H1 (cell line): ENCODE measurements around the gene KIF25. TPM values are rescaled to one million over a fixed set of nuclear protein-coding genes. Genes with fewer than 3 reads are reported as not detected.

Experiments used
- CTCF ChIA-PET: fragments of 300-600 bp; sonication (Branson Sonifier 250); formaldehyde crosslinking; loops from one replicate; lab custom pipeline; 2021; ENCODE audit not compliant: partially characterized antibody; lab: Charles Lee
- POLR2A ChIA-PET: fragments of 300-600 bp; sonication (Branson Sonifier 250); formaldehyde crosslinking; loops from one replicate; lab custom pipeline; 2021; ENCODE audit warnings: inconsistent platforms; ENCODE audit not compliant: partially characterized antibody; lab: Charles Lee
- DNase-seq, 2 experiments: peaks; one replicate each; pipeline versions ENCODE4 v3.0.0 to v3.0.0-alpha.2; 2010 to 2022; ENCODE audit warnings: low spot score in 2 of 2, low read depth in 1 of 2, mixed read lengths in 1 of 2
- FAIRE-seq: peaks from 2 replicates; lab custom pipeline; 2011; peaks lifted over from hg19 to GRCh38; lab: Jason Lieb, UNC
- H2AFZ ChIP-seq: 2 replicates; pipeline ENCODE4 v1.8.1; 2012; ENCODE audit warnings: low read length, inconsistent platforms
- H2AK5ac ChIP-seq: 2 replicates; pipeline ENCODE4 v1.6.1; 2013; ENCODE audit warnings: low read depth, low read length
- H2BK120ac ChIP-seq: replicated peaks from 2 replicates; pipeline ENCODE3; 2013; ENCODE audit warnings: low read depth, low read length, inconsistent platforms
- H2BK12ac ChIP-seq: 2 replicates; pipeline ENCODE4 v1.6.1; 2013; ENCODE audit warnings: low read depth, low read length
- H2BK15ac ChIP-seq: 2 replicates; pipeline ENCODE4 v1.6.1; 2013; ENCODE audit warnings: low read length
- H2BK20ac ChIP-seq: 2 replicates; pipeline ENCODE4 v1.6.1; 2013; ENCODE audit warnings: low read length
- H2BK5ac ChIP-seq: 2 replicates; pipeline ENCODE4 v1.6.1; 2013; ENCODE audit warnings: low read depth, low read length
- H3K14ac ChIP-seq: 2 replicates; pipeline ENCODE4 v1.6.1; 2013; ENCODE audit warnings: inconsistent platforms; ENCODE audit not compliant: insufficient read length
- H3K18ac ChIP-seq: 2 replicates; pipeline ENCODE4 v1.6.1; 2013; ENCODE audit warnings: low read length; ENCODE audit errors: extremely low read depth
- H3K23ac ChIP-seq: 2 replicates; pipeline ENCODE4 v1.6.1; 2013; ENCODE audit warnings: inconsistent platforms; ENCODE audit not compliant: insufficient read length
- H3K23me2 ChIP-seq: 2 replicates; pipeline ENCODE4 v1.6.1; 2013; ENCODE audit warnings: low read depth, low read length
- H3K27ac ChIP-seq: 2 replicates; pipeline ENCODE4 v1.6.1; 2011; ENCODE audit warnings: low read depth, low read length, inconsistent platforms
- H3K27me3 ChIP-seq, 4 experiments: replicated peaks in 1 of 4; 1 replicate in 1 of 4; 2 replicates in 3 of 4; pipeline versions ENCODE4 v1.6.1 to v1.8.1; 2011 to 2013; ENCODE audit warnings: low read length in 3 of 4, mild to moderate bottlenecking in 3 of 4, inconsistent platforms in 2 of 4, mixed read lengths in 2 of 4, moderate library complexity in 1 of 4; ENCODE audit not compliant: control insufficient read depth in 3 of 4, insufficient read depth in 3 of 4; ENCODE audit errors: extremely low read depth in 1 of 4
- H3K36me3 ChIP-seq, 4 experiments: 2 replicates each; pipeline versions ENCODE4 v1.6.1 to v1.8.1; 2011 to 2013; ENCODE audit warnings: mild to moderate bottlenecking in 4 of 4, low read length in 3 of 4, moderate library complexity in 2 of 4, control low read depth in 1 of 4, inconsistent platforms in 1 of 4; ENCODE audit not compliant: insufficient read depth in 4 of 4, control insufficient read depth in 2 of 4
- H3K4ac ChIP-seq: replicated peaks from 2 replicates; pipeline ENCODE3; 2013; ENCODE audit warnings: low read length, low read depth, mixed read lengths, inconsistent platforms; ENCODE audit not compliant: insufficient read length
- H3K4me1 ChIP-seq, 4 experiments: replicated peaks in 1 of 4; 1 replicate in 1 of 4; 2 replicates in 3 of 4; pipeline versions ENCODE4 v1.6.1 to v1.8.1; 2011 to 2013; ENCODE audit warnings: low read length in 3 of 4, inconsistent platforms in 2 of 4, mixed read lengths in 1 of 4; ENCODE audit not compliant: insufficient read depth in 4 of 4, control insufficient read depth in 3 of 4
- H3K4me2 ChIP-seq, 2 experiments: 2 replicates each; pipeline versions ENCODE4 v1.6.1 to v1.8.1; 2011 to 2013; ENCODE audit warnings: low read depth in 2 of 2, low read length in 2 of 2, control low read depth in 1 of 2, inconsistent platforms in 1 of 2, mild to moderate bottlenecking in 1 of 2; ENCODE audit not compliant: insufficient read depth in 1 of 2
- H3K4me3 ChIP-seq, 4 experiments: fragments of 200-600, 300-600 bp in 1 of 4; sonication (generic), shearing (Covaris generic), sonication (Bioruptor Twin) in 1 of 4; 2 replicates each; pipeline versions ENCODE4 v1.5.1 to v1.8.1; 2011 to 2016; ENCODE audit warnings: low read length in 4 of 4, low read depth in 3 of 4, control low read depth in 2 of 4, inconsistent platforms in 2 of 4, mild to moderate bottlenecking in 2 of 4, mixed read lengths in 1 of 4, moderate library complexity in 1 of 4; ENCODE audit not compliant: insufficient read depth in 2 of 4; ENCODE audit errors: extremely low read depth in 1 of 4
- H3K56ac ChIP-seq: replicated peaks from 2 replicates; pipeline ENCODE3; 2013; ENCODE audit warnings: low read depth, mild to moderate bottlenecking, mixed read lengths, low read length, inconsistent platforms; ENCODE audit not compliant: insufficient read length
- H3K79me1 ChIP-seq: 2 replicates; pipeline ENCODE4 v1.6.1; 2013; ENCODE audit warnings: low read depth, low read length, control low read depth
- H3K79me2 ChIP-seq, 2 experiments: 2 replicates each; pipeline versions ENCODE4 v1.6.1 to v1.8.1; 2012 to 2013; ENCODE audit warnings: low read length in 2 of 2, mild to moderate bottlenecking in 2 of 2, inconsistent platforms in 1 of 2; ENCODE audit not compliant: insufficient read depth in 2 of 2, control insufficient read depth in 1 of 2
- H3K9ac ChIP-seq, 4 experiments: replicated peaks in 1 of 4; 1 replicate in 1 of 4; 2 replicates in 3 of 4; pipeline versions ENCODE4 v1.6.1 to v1.8.1; 2011 to 2013; ENCODE audit warnings: low read depth in 3 of 4, low read length in 3 of 4, control low read depth in 2 of 4, mild to moderate bottlenecking in 2 of 4, moderate library complexity in 2 of 4, inconsistent platforms in 1 of 4; ENCODE audit errors: extremely low read depth in 1 of 4
- H3K9me3 ChIP-seq, 2 experiments: 2 replicates each; pipeline versions ENCODE4 v1.6.1 to v1.8.1; 2012 to 2013; ENCODE audit warnings: mild to moderate bottlenecking in 2 of 2, moderate library complexity in 2 of 2, control low read depth in 1 of 2, inconsistent platforms in 1 of 2, low read depth in 1 of 2, low read length in 1 of 2, mixed read lengths in 1 of 2; ENCODE audit not compliant: insufficient read depth in 2 of 2
- H4K20me1 ChIP-seq, 2 experiments: replicated peaks in 1 of 2; 2 replicates each; pipeline versions ENCODE3 to v1.8.1; 2011 to 2013; ENCODE audit warnings: inconsistent platforms in 2 of 2, low read length in 2 of 2, mild to moderate bottlenecking in 1 of 2; ENCODE audit not compliant: insufficient read depth in 2 of 2, control insufficient read depth in 1 of 2
- H4K5ac ChIP-seq: 2 replicates; pipeline ENCODE4 v1.6.1; 2013; ENCODE audit warnings: low read length, low read depth, mixed read lengths, inconsistent platforms; ENCODE audit not compliant: insufficient read length
- H4K8ac ChIP-seq: 2 replicates; pipeline ENCODE4 v1.8.0; 2013; ENCODE audit warnings: mild to moderate bottlenecking, moderate library complexity, low read length, inconsistent platforms; ENCODE audit not compliant: insufficient read depth; ENCODE audit errors: extremely low read depth
- H4K91ac ChIP-seq: replicated peaks from 2 replicates; pipeline ENCODE3; 2013; ENCODE audit warnings: low read length, mixed read lengths, inconsistent platforms; ENCODE audit not compliant: insufficient read length
- CTBP2 ChIP-seq: IDR thresholded peaks from 2 replicates; pipeline ENCODE4 v1.7.0; 2011; ENCODE audit warnings: borderline replicate concordance, mild to moderate bottlenecking, moderate library complexity, mixed read lengths, low read length; ENCODE audit not compliant: insufficient read depth, insufficient read length
- EP300 ChIP-seq, 2 experiments: IDR thresholded peaks; 1 replicate in 1 of 2; 2 replicates in 1 of 2; pipeline ENCODE4 v1.6.1; 2011 to 2012; ENCODE audit warnings: low read depth in 2 of 2, low read length in 2 of 2, mild to moderate bottlenecking in 2 of 2, borderline replicate concordance in 1 of 2, inconsistent platforms in 1 of 2, moderate library complexity in 1 of 2
- HDAC6 ChIP-seq: IDR thresholded peaks from one replicate; pipeline ENCODE4 v1.7.1; 2012; ENCODE audit warnings: low read depth, mild to moderate bottlenecking, inconsistent platforms, low read length, moderate library complexity
- NRF1 ChIP-seq: IDR thresholded peaks from 2 replicates; pipeline ENCODE4 v1.6.1; 2011; ENCODE audit warnings: mild to moderate bottlenecking, low read depth, low read length, improper control_type of control experiment
- RBBP5 ChIP-seq: IDR thresholded peaks from 2 replicates; pipeline ENCODE4 v1.7.1; 2012; ENCODE audit warnings: low read depth, mild to moderate bottlenecking, inconsistent platforms, low read length, moderate library complexity, borderline replicate concordance
- SP2 ChIP-seq: IDR thresholded peaks from 2 replicates; pipeline ENCODE4 v1.6.1; 2012; ENCODE audit warnings: mild to moderate bottlenecking, low read length, inconsistent platforms
- WGBS, 2 experiments: shearing (Covaris generic) in 1 of 2; methylation state at CpG; one replicate each; pipeline versions ENCODE4 v1.1.6 to v1.1.7; 2013 to 2015; ENCODE audit warnings: low lambda C conversion rate in 2 of 2, mixed read lengths in 2 of 2, inconsistent platforms in 1 of 2, low coverage in 1 of 2, missing lambda C conversion rate in 1 of 2; ENCODE audit not compliant: insufficient replicate concordance in 2 of 2, insufficient coverage in 1 of 2, insufficient read length in 1 of 2; ENCODE audit errors: extremely low coverage in 1 of 2, missing lambda C conversion rate in 1 of 2; 5-methylcytosine and 5-hydroxymethylcytosine counted together
- polyA plus RNA-seq, 7 experiments: library from polyadenylated mRNA; depleted of rRNA in 3 of 7; stranded (reverse) in 5 of 7; unstranded in 2 of 7; fragments of >200 nt in 5 of 7; fragments of 200-250 nt in 2 of 7; gene quantifications; 1 replicate in 5 of 7; 2 replicates in 1 of 7; 4 replicates in 1 of 7; pipeline versions ENCODE4 v1.2.1 to v1.2.3, GENCODE V29; 2011 to 2013; ENCODE audit warnings: missing spikeins in 2 of 7, mixed read lengths in 2 of 7
- total RNA-seq: library from RNA; stranded (reverse); fragmentation: NEBNext Ultra II Directional; extraction: Animal tissue kit (Norgen Biotek cat#: 25700); gene quantifications from 2 replicates; pipeline ENCODE4 v1.2.1, GENCODE V29; 2021
- TF ChIP-seq, protein P1 (sequence below): IDR thresholded peaks from 2 replicates; pipeline ENCODE4 v1.6.1; 2012; ENCODE audit warnings: inconsistent platforms
- TF ChIP-seq, protein P2 (sequence below): IDR thresholded peaks from 2 replicates; pipeline ENCODE4 v1.6.1; 2012; ENCODE audit warnings: low read length, inconsistent platforms
- TF ChIP-seq, protein P3 (sequence below): IDR thresholded peaks from 2 replicates; pipeline ENCODE4 v1.6.1; 2012; ENCODE audit warnings: inconsistent platforms

KIF25 gene
- total and polyA plus RNA-seq, 2 of the 8 experiments (the other 6 are each of a cell fraction or from before 2014, with no cell fraction given) = 1.5 to 2.0 TPM

DNA sequence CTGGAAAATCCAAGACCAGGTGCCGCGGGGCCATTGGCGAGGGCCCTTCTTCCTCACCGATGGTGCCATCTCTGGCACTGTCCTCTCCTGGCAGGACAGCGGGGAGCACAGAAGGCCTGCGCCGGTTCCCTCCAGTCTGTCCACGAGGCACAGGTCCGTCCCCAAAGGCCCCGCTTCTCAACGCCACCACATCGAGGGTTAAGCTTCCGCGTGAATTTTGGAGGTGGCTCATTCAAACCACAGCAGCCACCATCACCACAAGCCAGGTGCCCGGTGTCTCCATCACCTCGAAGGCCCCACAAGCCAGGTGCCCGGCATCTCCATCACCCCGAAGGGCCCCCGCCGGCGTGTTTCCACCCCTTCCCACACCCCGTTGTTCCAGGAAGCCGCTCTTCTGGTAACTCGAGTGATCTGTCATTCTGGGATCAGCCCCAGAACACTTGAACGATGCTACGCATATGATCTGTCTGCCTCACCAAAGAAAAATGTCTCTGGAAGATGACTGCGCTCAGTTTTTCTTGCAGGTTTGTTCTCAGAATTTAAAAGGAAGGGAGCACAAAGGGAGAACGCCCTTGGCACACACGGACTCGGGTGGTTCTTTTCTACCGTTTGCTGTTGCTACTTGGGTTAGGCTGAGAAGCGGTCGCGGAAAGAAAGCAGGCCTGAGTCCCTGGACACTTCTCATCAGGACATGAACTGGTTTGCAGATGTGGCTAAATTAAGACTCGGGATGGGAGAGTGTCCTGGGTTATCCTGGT lies 9.9 kb upstream of the KIF25 start:
- no peaks in the 10 kb centered on the region for H3K4me1 ChIP-seq
- FAIRE-seq (no peak), DNase-seq (peak in 1 of 2 experiments; percentile 38)
- H3K23ac ChIP-seq = no peak overlapping the region
- CTCF ChIA-PET = interaction anchor here (0.8 kb wide), 1 partner anchor 10 kb away, joined by 3 read pairs; no protein-coding TSS in a partner anchor
- no peak overlapping the region for H2BK15ac ChIP-seq
- H3K4ac ChIP-seq = no peak overlapping the region
- H3K36me3 ChIP-seq = no peaks in the 10 kb centered on the region
- H3K9me3 ChIP-seq = peaks cover 0 to 4% of the 10 kb centered on the region in 2 experiments; a peak in 1 of 4 replicates
- H4K20me1 ChIP-seq = no peaks in the 10 kb centered on the region
- H2BK20ac ChIP-seq = no peak overlapping the region
- H2BK120ac ChIP-seq = no peak overlapping the region
- H3K4me3 ChIP-seq = no peak overlapping the region
- H2AK5ac ChIP-seq = no peak overlapping the region
- H3K79me2 ChIP-seq = no peaks in the 10 kb centered on the region
- H4K5ac ChIP-seq = no peak overlapping the region
- no peak overlapping the region for H2BK5ac ChIP-seq
- no peak overlapping the region for H3K9ac ChIP-seq
- H3K14ac ChIP-seq = no peak overlapping the region
- no peak overlapping the region for H4K8ac ChIP-seq
- no peaks in the 10 kb centered on the region; the same call in 1 of the 2 replicates for H3K79me1 ChIP-seq
- H3K18ac ChIP-seq = no peak overlapping the region
- H3K27ac ChIP-seq = no peak overlapping the region
- no peak overlapping the region for H2BK12ac ChIP-seq
- no peaks in the 10 kb centered on the region for H3K23me2 ChIP-seq
- POLR2A ChIA-PET = no interaction called here
- no peak overlapping the region for H2AFZ ChIP-seq
- no peaks in the 10 kb centered on the region for H3K27me3 ChIP-seq
- WGBS, 2 experiments = 92% methylated on average over 31 of the region's 35 CpGs; no CpG with 5 or more reads in 1 of the 2 experiments
- H3K56ac ChIP-seq = no peak overlapping the region
- no peak overlapping the region for H3K4me2 ChIP-seq
- H4K91ac ChIP-seq = no peak overlapping the region
- no peak for TF ChIP-seq RBBP5
- no peak for TF ChIP-seq NRF1
- TF ChIP-seq EP300 (IDR thresholded peaks at IDR 0.05; ENCODE audit: borderline replicate concordance in 1 of 2, low read depth in 2 of 2, low read length in 2 of 2) = no peak
- TF ChIP-seq, protein P1, sequence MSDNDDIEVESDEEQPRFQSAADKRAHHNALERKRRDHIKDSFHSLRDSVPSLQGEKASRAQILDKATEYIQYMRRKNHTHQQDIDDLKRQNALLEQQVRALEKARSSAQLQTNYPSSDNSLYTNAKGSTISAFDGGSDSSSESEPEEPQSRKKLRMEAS = no peak
- TF ChIP-seq HDAC6 = no peak
- TF ChIP-seq, protein P2, sequence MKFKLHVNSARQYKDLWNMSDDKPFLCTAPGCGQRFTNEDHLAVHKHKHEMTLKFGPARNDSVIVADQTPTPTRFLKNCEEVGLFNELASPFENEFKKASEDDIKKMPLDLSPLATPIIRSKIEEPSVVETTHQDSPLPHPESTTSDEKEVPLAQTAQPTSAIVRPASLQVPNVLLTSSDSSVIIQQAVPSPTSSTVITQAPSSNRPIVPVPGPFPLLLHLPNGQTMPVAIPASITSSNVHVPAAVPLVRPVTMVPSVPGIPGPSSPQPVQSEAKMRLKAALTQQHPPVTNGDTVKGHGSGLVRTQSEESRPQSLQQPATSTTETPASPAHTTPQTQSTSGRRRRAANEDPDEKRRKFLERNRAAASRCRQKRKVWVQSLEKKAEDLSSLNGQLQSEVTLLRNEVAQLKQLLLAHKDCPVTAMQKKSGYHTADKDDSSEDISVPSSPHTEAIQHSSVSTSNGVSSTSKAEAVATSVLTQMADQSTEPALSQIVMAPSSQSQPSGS = no peak
- TF ChIP-seq, protein P3, sequence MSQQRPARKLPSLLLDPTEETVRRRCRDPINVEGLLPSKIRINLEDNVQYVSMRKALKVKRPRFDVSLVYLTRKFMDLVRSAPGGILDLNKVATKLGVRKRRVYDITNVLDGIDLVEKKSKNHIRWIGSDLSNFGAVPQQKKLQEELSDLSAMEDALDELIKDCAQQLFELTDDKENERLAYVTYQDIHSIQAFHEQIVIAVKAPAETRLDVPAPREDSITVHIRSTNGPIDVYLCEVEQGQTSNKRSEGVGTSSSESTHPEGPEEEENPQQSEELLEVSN = no peak
- no peak for TF ChIP-seq SP2
- TF ChIP-seq CTBP2 = no peak
